ENCODE results near the gene OTX2.

The OTX2 gene

GRCh38 chr14:56813143-56813551, 2.9 kb upstream of the OTX2 start:
- TF ChIP-seq PAX5 (IDR thresholded peaks at IDR 0.05; ENCODE audit: insufficient read depth, low read length, severe bottlenecking) (no peak), POLR2AphosphoS5 (IDR thresholded peaks at IDR 0.05; ENCODE audit: low read depth, low read length) (no peak), POU2F2 (IDR thresholded peaks at IDR 0.05; ENCODE audit: low read depth, low read length) (no peak), TAF1 (IDR thresholded peaks at IDR 0.05; ENCODE audit: low read depth, low read length) (no peak), SPI1 (IDR thresholded peaks at IDR 0.05; ENCODE audit: low read depth, low read length) (no peak)
- no peak for FAIRE-seq
- DNase-seq (ENCODE audit: insufficient read length, low spot score): no peak

DNA sequence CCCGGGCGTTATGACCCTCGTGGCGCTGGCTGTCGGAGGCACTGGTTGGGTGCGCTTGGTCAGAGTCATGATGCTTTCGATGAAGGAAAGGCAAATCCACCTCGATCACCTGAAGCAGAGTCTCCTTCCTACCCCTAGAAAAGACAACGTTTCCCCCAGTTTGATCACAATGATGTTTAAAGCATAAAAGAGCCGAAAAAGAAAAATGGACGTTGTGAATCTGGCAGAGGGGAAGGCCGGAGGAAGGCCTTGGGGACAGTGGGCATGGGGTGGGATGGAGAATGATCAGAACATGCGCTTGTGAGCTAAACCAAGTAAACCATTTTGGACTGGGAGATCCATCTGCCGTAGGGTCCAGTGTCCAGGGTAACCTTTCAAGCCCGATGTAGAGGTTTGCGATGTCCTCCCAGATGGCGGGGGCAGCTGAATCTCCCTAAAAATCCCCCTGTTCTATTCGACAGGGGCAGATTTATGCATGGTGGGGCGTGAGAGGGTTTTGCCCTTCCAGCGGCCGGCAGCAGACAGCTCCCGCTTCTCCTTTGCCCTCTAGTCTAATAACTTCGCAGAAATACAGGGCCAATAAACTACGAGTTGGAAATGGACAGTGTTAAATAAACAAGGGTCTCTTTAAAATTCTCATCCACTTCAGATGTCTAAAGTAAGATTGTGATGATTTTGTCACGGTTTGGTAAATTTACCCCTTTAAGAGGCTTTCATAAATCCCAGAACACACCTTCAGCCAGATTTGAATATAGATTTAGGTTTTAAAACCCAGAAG, 2.3 kb upstream of the OTX2 start:
- DNase-seq (ENCODE audit: insufficient read length, low spot score) (no peak), FAIRE-seq (no peak)
- TF ChIP-seq PAX5 (IDR thresholded peaks at IDR 0.05; ENCODE audit: insufficient read depth, low read length, severe bottlenecking) (no peak), POU2F2 (IDR thresholded peaks at IDR 0.05; ENCODE audit: low read depth, low read length) (no peak), SPI1 (IDR thresholded peaks at IDR 0.05; ENCODE audit: low read depth, low read length) (no peak), TAF1 (IDR thresholded peaks at IDR 0.05; ENCODE audit: low read depth, low read length) (no peak), POLR2AphosphoS5 (IDR thresholded peaks at IDR 0.05; ENCODE audit: low read depth, low read length) (no peak), POLR2A (IDR thresholded peaks at IDR 0.05; ENCODE audit: low read depth, low read length) (no peak)

DNA sequence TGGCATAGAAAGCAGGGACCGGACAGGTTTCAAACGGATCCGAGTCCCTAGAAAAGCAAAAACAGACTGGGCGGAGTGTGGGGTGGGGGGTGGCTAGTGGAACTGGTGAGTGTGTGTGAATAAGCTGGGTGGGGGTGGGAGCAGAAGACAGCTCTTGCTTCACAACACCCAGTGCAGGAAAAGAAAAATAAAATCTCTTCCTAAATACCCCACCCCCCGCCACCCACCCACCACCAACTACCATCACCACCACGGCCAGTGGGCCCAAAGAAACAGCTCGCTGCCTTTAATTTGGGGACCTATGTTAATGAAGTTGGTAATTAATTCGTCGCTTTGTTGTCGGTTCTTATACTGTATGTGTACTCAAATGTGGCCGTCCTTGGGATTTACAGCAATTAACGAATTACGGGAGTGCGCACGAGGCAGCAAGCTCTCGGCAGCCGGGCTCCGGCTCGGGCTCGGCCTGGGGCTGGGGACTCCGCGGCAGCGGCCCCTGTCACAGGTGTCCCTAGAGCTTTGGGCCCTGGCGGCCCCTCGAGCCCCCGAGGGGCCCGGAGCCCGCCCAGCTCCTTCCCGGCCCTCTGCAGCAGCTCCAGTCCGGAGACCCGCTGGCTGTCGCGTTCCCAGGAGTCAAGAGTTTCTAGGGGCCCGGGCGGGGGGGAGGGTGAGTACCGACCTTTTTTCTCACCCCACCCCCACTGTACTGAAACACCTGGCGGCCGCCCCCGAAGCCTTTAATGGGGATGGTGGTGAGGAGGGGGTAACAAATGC, 1.5 kb upstream of the OTX2 start:
- FAIRE-seq: no peak
- TF ChIP-seq POU2F2 (IDR thresholded peaks at IDR 0.05; ENCODE audit: low read depth, low read length) (no peak), POLR2A (IDR thresholded peaks at IDR 0.05; ENCODE audit: low read depth, low read length) (no peak), PAX5 (IDR thresholded peaks at IDR 0.05; ENCODE audit: insufficient read depth, low read length, severe bottlenecking) (no peak), SPI1 (IDR thresholded peaks at IDR 0.05; ENCODE audit: low read depth, low read length) (no peak), POLR2AphosphoS5 (IDR thresholded peaks at IDR 0.05; ENCODE audit: low read depth, low read length) (no peak), TAF1 (IDR thresholded peaks at IDR 0.05; ENCODE audit: low read depth, low read length) (no peak)
- DNase-seq (ENCODE audit: insufficient read length, low spot score): no peak

DNA sequence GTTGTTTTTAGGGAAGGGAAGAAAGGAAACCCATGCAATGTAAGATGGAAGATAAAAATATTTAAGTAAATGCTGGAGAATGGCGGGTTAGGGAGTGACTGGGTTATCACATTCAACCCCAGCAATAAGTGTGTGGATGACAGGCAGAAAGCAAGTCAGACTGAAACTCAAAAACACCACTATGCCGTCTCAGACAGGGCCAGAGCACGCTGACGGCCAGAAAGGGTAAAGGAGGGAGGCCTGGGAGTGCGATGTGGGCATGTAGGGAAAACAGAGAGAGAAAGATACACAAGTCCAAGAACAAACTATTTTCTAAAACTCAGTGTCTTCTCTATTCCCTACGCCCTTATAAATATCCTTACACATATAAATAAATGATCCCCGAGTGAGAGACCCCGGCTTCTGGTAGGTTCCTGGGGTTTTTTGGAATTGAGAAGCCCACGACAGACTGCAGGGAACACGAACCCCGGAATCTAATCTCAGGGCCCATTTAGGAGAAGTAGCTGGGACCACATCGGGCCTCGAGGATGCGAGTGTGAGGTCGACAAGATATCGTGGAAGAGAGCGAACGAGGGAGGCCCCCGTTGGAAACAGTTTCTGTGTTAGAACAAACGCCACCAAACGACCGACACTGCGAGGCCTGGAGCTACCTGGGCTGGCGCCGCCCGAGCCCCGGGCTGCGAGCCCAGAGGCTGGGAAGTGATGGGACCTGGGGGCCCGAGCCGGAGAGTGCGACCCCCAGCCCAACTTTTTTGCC, 735 bp upstream of the OTX2 start:
- FAIRE-seq (no peak), DNase-seq (ENCODE audit: insufficient read length, low spot score) (no peak)
- TF ChIP-seq POU2F2 (IDR thresholded peaks at IDR 0.05; ENCODE audit: low read depth, low read length): no peak

DNA sequence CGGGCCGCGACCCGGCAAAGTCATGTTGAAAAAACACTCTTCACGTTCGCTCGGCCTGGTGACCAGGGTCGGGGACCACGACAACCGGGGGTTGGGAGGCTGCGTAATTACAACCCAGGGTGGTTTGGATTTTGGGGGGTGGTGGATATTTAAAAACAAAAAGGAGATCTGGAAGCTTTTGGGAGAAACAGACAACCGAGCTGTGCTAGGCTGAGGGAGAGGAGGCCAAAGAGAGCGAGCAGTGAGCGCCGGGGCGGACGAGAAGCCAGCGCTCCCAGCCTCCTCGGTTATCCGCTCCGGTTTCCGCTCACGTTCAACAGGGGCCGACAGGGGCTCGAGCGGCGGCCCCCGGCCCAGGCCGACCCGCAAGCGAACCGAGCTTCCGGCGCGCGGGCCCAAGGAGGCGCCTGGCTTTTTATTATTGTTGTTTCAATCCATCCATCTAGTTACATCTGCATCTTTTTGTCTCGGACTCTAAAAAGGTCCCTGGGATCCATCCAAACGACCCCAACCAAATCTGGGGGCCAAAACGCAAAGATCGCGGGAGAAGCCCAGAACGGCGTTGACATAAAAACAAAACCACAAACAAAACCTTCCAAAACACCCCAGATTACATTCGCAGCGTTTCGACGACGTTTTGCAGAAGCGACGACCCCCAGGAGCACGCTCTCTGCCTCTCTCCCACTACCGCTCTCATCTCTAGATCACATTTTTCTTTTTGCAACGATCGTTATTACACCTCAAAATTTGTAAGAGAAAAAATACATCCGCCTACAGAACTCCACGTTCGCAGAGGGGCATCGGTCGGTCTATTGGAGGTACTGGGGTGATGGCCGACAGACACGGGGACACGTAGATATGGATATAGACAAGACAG, 771 bp downstream of the OTX2 start:
- DNase-seq (ENCODE audit: insufficient read length, low spot score): no peak
- no peak for TF ChIP-seq POU2F2 (IDR thresholded peaks at IDR 0.05; ENCODE audit: low read depth, low read length)
- TF ChIP-seq PAX5 (IDR thresholded peaks at IDR 0.05; ENCODE audit: insufficient read depth, low read length, severe bottlenecking): no peak
- no peak for TF ChIP-seq POLR2A (IDR thresholded peaks at IDR 0.05; ENCODE audit: low read depth, low read length)
- TF ChIP-seq POLR2AphosphoS5 (IDR thresholded peaks at IDR 0.05; ENCODE audit: low read depth, low read length): no peak
- no peak for TF ChIP-seq SPI1 (IDR thresholded peaks at IDR 0.05; ENCODE audit: low read depth, low read length)
- TF ChIP-seq TAF1 (IDR thresholded peaks at IDR 0.05; ENCODE audit: low read depth, low read length): no peak
- no peak for FAIRE-seq

DNA sequence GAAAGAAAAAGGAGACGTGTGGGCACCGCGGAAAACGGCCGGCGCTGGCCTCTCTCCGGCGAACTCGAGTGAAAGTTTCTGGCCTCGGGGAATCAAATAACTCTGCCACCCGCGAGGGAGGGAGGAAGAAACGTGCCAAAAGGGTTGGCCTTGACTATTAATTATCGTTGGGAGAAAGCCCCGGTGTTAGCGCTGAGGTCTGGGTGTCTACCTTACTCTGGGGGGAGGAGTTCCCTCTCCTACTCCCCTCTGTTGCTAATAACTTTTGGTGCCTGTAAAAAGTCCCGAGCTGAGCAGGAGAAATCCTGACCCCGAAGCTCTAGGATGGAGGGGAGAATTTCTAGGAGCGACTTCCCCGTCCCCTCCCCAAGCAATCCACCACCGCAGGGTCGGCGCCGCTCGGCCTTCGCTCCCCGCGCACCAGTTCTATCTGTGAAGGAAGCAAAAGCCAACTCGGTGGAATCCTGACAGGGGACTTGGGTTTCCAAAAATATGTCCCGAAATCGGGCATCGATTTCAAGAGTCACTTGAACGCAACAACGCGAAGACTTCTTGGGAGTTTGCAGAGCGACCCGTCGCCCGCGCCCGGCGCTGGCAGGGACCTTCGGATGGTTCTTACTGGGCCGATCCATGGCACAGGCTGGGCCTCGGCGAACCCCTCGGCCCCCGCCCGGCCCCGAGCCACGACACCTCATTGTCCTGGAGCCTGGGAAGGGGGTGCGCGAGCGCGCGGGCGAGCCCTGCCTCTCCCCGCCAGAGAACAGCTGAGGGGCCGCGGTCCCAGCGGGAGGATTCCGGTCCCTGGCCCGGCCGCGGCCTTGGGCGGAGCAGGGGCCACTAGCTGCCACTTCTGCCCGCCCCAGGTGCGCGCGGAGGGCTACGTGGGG, 1.7 kb downstream of the OTX2 start:
- no peak for TF ChIP-seq SPI1 (IDR thresholded peaks at IDR 0.05; ENCODE audit: low read depth, low read length)
- no peak for TF ChIP-seq PAX5 (IDR thresholded peaks at IDR 0.05; ENCODE audit: insufficient read depth, low read length, severe bottlenecking)
- no peak for TF ChIP-seq TAF1 (IDR thresholded peaks at IDR 0.05; ENCODE audit: low read depth, low read length)
- TF ChIP-seq POLR2A (IDR thresholded peaks at IDR 0.05; ENCODE audit: low read depth, low read length): no peak
- no peak for TF ChIP-seq POLR2AphosphoS5 (IDR thresholded peaks at IDR 0.05; ENCODE audit: low read depth, low read length)
- no peak for TF ChIP-seq POU2F2 (IDR thresholded peaks at IDR 0.05; ENCODE audit: low read depth, low read length)
- FAIRE-seq (no peak), DNase-seq (ENCODE audit: insufficient read length, low spot score) (no peak)

- DNase-seq (ENCODE audit: insufficient read length, low spot score): no peak
- TF ChIP-seq POLR2AphosphoS5 (IDR thresholded peaks at IDR 0.05; ENCODE audit: low read depth, low read length) (no peak), POU2F2 (IDR thresholded peaks at IDR 0.05; ENCODE audit: low read depth, low read length) (no peak), SPI1 (IDR thresholded peaks at IDR 0.05; ENCODE audit: low read depth, low read length) (no peak)
- no peak for FAIRE-seq
Observed at GRCh38 chr14:56808110-56808382, 2.2 kb downstream of the OTX2 start.

- TF ChIP-seq POU2F2 (IDR thresholded peaks at IDR 0.05; ENCODE audit: low read depth, low read length) (no peak), PAX5 (IDR thresholded peaks at IDR 0.05; ENCODE audit: insufficient read depth, low read length, severe bottlenecking) (no peak), POLR2AphosphoS5 (IDR thresholded peaks at IDR 0.05; ENCODE audit: low read depth, low read length) (no peak), POLR2A (IDR thresholded peaks at IDR 0.05; ENCODE audit: low read depth, low read length) (no peak), TAF1 (IDR thresholded peaks at IDR 0.05; ENCODE audit: low read depth, low read length) (no peak), SPI1 (IDR thresholded peaks at IDR 0.05; ENCODE audit: low read depth, low read length) (no peak)
- DNase-seq (ENCODE audit: insufficient read length, low spot score) (no peak), FAIRE-seq (no peak)
Observed at GRCh38 chr14:56807386-56808109, 2.7 kb downstream of the OTX2 start.
